ENCODE results near the gene NUF2.
A peak's percentile ranks its signal among the peaks of the same experiment; 100 is the strongest.
"Not testable (repeated sequence)": the region's sequence is repeated elsewhere in the genome, so short reads cannot be mapped to it uniquely, and the experiment has no call there.

NUF2 gene

DNA sequence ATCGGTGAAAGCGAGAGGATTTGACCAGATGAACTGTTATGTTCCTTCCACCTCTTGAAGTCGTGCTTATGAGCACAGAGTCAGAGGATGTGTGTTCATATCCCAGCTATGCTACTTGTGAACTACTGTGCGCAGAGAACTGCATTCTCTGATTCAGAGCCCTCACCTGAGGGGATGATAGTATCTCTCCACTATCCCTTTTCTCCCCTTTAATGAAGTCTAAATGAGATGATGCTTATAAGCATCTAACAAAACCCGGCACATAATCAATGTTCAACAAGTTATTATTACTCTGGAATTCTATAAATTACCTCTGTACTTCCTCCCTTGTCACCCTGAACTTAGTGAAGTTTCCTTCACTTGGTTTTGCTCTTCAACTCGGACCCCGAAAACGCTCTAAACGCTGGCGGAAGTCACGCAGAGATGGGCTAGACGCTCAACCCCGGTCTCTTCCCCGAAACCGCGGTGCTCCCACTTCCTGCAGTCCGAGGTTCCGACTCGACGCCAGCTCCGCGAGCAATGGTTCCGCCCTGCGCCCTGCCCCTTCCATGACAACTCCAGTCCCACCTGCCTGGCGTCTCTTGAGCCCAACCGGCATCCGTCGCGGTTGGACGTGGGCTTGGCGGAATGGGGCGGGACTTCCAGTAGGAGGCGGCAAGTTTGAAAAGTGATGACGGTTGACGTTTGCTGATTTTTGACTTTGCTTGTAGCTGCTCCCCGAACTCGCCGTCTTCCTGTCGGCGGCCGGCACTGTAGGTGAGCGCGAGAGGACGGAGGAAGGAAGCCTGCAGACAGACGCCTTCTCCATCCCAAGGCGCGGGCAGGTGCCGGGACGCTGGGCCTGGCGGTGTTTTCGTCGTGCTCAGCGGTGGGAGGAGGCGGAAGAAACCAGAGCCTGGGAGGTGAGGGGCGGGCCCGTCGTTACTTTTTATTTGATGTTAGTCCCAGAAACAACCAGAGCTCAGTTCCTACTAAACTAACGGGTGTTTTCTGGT, at the start of gene NUF2:
Gene NUF2 (plus strand): TSS at position 644 of the 995 bp plus-strand sequence. CDS start 4,098 bp downstream, outside the sequence.
- no peaks in the 10 kb centered on the region for H3K27me3 ChIP-seq (ENCODE audit: control insufficient read depth, insufficient read depth, low read length)
- H3K4me3 ChIP-seq (ENCODE audit: low read length), result peak within 1 kb of the TSS; percentile 87
- peaks cover 10% of the 10 kb centered on the region for H3K4me1 ChIP-seq (ENCODE audit: control insufficient read depth, insufficient read depth, low read length)
- H3K9ac ChIP-seq (ENCODE audit: low read length), result peak within 1 kb of the TSS; percentile 64
- no peaks in the 10 kb centered on the region for H3K36me3 ChIP-seq (ENCODE audit: control insufficient read depth, insufficient read depth, low read length)
- peak within 1 kb of the TSS; percentile 84 for H3K27ac ChIP-seq (ENCODE audit: low read depth, low read length)

DNA sequence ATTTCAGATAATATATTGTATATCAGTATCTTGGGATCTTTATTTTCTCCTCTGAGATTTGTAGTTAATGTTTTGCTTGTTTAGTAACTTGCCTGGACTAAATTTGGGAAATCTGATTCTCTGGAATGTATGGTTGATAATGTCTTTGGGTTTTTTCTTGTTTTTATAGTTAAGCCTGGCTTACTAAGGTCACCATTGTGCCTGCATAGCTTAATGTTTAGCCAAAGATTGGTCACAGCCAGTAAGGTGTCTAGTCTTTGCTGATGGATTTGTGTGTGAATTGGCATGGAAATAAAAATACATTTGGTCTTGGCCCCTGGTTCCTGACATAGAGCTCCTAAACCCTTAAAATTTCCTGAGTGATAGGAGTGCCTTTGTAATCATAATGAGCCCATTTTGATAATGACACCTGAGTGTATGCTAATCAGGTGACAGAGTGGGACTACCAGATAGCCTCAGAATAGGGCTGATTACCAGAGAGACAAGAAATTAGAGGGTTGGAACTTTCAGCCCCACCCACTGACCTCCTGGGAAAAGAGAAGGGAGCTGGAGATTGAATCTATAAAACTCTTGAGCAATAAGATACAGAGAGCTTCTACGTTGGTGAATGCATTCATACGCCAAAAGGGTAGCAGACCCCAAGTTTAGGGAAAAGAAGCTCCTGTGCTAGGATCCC, 47.9 kb upstream of the NUF2 start:
- H3K9ac ChIP-seq (ENCODE audit: low read length), result no peak overlapping the region
- no peak overlapping the region for H3K4me3 ChIP-seq (ENCODE audit: low read length)
- H3K36me3 ChIP-seq (ENCODE audit: control insufficient read depth, insufficient read depth, low read length), result no peaks in the 10 kb centered on the region
- no peak overlapping the region for H3K27ac ChIP-seq (ENCODE audit: low read depth, low read length)
- H3K27me3 ChIP-seq (ENCODE audit: control insufficient read depth, insufficient read depth, low read length), result no peaks in the 10 kb centered on the region
- no peaks in the 10 kb centered on the region for H3K4me1 ChIP-seq (ENCODE audit: control insufficient read depth, insufficient read depth, low read length)

DNA sequence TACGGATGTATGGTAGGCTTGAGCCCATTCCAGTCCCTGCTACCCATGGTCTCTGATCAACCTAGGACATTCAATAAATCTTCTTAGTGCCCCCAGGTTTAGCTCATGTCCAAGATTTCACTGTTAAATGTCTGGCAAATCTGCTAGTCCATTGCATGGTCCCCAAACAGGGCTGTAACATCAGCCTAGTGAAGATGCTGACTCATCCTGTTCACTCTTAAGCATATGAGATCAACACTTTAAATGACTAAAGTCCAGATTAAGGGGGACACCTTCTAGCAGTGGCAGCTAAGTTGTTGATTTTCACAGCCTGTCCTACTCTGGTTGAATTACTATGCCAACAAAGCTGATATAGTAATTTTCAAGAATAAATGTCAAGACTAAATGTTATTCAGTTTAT, 46.5 kb upstream of the NUF2 start:
- Histone ChIP-seq H3K36me3 (ENCODE audit: control insufficient read depth, insufficient read depth, low read length) (no peaks in the 10 kb centered on the region), H3K4me1 (ENCODE audit: control insufficient read depth, insufficient read depth, low read length) (no peaks in the 10 kb centered on the region), H3K27ac (ENCODE audit: low read depth, low read length) (no peak overlapping the region), H3K4me3 (ENCODE audit: low read length) (no peak overlapping the region), H3K9ac (ENCODE audit: low read length) (no peak overlapping the region), H3K27me3 (ENCODE audit: control insufficient read depth, insufficient read depth, low read length) (no peaks in the 10 kb centered on the region)

DNA sequence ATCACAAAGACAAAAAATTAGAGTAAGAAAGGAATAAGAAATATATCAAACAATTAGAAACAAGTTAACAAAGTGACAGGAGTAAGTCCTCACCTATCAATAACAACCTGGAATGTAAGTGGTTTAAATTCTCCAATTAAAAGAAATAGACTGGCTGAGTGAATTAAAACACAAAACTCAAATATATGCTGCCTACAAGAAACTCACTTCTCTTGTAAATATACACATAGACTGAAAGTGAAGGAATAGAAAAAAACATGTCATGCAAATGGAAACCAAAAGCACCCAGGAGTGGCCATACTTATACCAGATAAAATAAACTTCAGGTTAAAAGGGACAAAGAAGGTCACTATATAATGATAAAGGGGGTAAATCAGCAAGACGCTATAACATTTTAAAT, 43.2 kb upstream of the NUF2 start:
- H3K4me1 ChIP-seq (ENCODE audit: control insufficient read depth, insufficient read depth, low read length), result no peaks in the 10 kb centered on the region
- H3K27me3 ChIP-seq (ENCODE audit: control insufficient read depth, insufficient read depth, low read length), result no peaks in the 10 kb centered on the region
- H3K9ac ChIP-seq (ENCODE audit: low read length), result no peak overlapping the region
- no peak overlapping the region for H3K27ac ChIP-seq (ENCODE audit: low read depth, low read length)
- H3K4me3 ChIP-seq (ENCODE audit: low read length), result no peak overlapping the region
- no peaks in the 10 kb centered on the region for H3K36me3 ChIP-seq (ENCODE audit: control insufficient read depth, insufficient read depth, low read length)

DNA sequence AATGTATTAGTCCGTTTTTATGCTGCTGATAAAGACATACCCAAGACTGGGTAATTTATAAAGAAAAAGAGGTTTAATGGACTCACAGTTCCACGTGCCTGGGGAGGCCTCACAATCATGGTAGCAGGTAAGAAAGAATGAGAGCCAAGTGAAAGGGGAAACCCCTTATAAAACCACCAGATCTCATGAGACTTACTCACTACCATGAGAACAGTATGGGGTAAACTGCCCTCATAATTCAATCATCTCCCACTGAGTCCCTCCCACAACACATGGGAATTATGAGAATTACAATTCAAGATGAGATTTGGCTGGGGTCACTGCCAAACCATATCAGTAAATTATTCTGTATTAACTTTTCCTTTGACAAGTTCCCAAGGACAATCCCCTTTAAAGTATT, 36.9 kb upstream of the NUF2 start:
- H3K4me1 ChIP-seq (ENCODE audit: control insufficient read depth, insufficient read depth, low read length), result not testable (repeated sequence)

DNA sequence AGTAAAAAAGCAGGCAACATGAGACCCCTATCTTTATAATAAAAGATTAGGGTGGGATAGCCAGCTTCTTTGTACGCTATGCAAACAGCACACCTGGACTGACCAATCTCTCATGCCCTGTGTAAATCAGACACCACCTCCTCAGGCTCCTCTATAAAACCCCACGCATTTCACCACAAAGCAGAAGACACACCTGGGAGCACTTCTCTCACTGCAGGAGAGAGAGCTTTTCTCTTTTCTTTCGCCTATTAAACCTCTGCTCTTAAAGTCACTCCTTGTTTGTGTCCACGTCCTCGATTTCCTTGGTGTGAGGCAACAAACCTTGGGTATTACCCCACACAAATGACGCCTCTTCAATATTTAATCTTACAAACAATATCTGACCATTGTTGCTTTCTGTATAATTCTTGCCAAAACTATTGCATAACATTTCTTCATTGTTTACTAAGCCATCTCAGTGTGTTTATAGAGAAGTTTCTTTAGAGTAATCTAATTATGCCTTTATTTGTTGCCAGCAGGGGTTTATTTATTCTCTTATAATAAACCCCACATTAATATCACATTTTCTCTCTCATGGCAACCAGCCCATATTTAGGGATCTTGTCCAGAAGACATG, 31.6 kb upstream of the NUF2 start:
- Histone ChIP-seq H3K36me3 (ENCODE audit: control insufficient read depth, insufficient read depth, low read length) (no peaks in the 10 kb centered on the region), H3K4me1 (ENCODE audit: control insufficient read depth, insufficient read depth, low read length) (no peaks in the 10 kb centered on the region), H3K27ac (ENCODE audit: low read depth, low read length) (no peak overlapping the region), H3K27me3 (ENCODE audit: control insufficient read depth, insufficient read depth, low read length) (no peaks in the 10 kb centered on the region), H3K9ac (ENCODE audit: low read length) (no peak overlapping the region), H3K4me3 (ENCODE audit: low read length) (no peak overlapping the region)

More for the DNA sequence above, 36.9 kb upstream of the NUF2 start:
- not testable (repeated sequence) for H3K4me3 ChIP-seq (ENCODE audit: low read length); H3K9ac ChIP-seq (ENCODE audit: low read length); H3K27ac ChIP-seq (ENCODE audit: low read depth, low read length); H3K27me3 ChIP-seq (ENCODE audit: control insufficient read depth, insufficient read depth, low read length); H3K36me3 ChIP-seq (ENCODE audit: control insufficient read depth, insufficient read depth, low read length)

DNA sequence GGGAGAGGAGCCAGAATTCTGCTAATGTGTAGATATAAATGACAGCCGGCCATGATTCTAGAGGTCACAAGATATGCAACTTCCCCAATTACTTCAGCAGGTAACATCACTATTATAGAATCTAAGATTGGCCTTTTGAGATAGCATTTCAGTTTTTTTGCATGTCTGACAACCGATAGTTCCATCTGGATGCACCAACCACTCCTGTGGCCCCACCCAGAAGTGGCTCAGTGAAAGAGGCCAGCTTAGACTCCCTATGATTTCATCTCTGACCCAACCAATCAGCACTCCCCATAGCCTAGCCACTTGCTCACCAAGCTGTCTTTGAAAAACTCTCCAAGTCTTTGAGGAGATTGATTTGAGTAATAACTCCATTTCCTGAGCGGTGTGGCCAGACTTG, 30.3 kb upstream of the NUF2 start:
- Histone ChIP-seq H3K4me1 (ENCODE audit: control insufficient read depth, insufficient read depth, low read length) (no peaks in the 10 kb centered on the region), H3K4me3 (ENCODE audit: low read length) (no peak overlapping the region), H3K27ac (ENCODE audit: low read depth, low read length) (no peak overlapping the region), H3K36me3 (ENCODE audit: control insufficient read depth, insufficient read depth, low read length) (no peaks in the 10 kb centered on the region), H3K27me3 (ENCODE audit: control insufficient read depth, insufficient read depth, low read length) (no peaks in the 10 kb centered on the region), H3K9ac (ENCODE audit: low read length) (no peak overlapping the region)

DNA sequence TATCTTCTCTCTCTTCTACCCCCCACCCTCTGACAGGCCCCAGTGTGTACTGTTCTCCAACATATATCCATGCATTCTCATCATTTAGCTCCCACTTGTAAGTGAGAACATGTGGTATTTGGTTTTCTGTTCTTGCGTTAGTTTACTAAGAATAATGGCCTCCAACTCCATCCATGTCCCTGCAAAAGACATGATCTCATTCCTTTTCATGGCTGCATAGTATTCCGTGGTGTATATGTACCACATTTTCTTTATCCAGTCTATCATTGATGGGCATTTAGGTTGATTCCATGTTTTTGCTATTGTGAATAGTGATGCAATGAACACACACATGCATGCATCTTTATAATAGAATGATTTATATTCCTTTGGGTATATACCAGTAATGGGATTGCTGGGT, 29.6 kb upstream of the NUF2 start:
- H3K27me3 ChIP-seq (ENCODE audit: control insufficient read depth, insufficient read depth, low read length); H3K4me3 ChIP-seq (ENCODE audit: low read length); H3K9ac ChIP-seq (ENCODE audit: low read length); H3K27ac ChIP-seq (ENCODE audit: low read depth, low read length); H3K4me1 ChIP-seq (ENCODE audit: control insufficient read depth, insufficient read depth, low read length); H3K36me3 ChIP-seq (ENCODE audit: control insufficient read depth, insufficient read depth, low read length): not testable (repeated sequence)

DNA sequence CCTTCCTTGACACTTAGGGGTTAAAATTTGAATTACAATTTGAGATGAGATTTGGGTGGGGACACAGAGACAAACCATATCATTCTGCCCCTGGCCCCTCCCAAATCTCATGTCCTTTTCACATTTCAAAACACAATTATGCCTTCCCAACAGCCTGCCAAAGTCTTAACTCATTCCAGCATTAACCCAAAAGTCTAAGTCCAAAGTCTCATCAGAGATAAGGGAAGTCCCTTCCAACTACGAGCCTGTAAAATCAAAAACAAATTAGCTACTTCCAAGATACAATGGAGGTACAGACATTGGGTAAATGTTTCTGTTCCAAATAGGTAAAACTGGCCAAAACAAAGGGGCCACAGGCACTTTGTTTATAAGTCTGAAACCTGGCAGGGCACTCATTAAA, 28.3 kb upstream of the NUF2 start:
- H3K27me3 ChIP-seq (ENCODE audit: control insufficient read depth, insufficient read depth, low read length); H3K9ac ChIP-seq (ENCODE audit: low read length); H3K4me3 ChIP-seq (ENCODE audit: low read length); H3K36me3 ChIP-seq (ENCODE audit: control insufficient read depth, insufficient read depth, low read length); H3K4me1 ChIP-seq (ENCODE audit: control insufficient read depth, insufficient read depth, low read length); H3K27ac ChIP-seq (ENCODE audit: low read depth, low read length): not testable (repeated sequence)

DNA sequence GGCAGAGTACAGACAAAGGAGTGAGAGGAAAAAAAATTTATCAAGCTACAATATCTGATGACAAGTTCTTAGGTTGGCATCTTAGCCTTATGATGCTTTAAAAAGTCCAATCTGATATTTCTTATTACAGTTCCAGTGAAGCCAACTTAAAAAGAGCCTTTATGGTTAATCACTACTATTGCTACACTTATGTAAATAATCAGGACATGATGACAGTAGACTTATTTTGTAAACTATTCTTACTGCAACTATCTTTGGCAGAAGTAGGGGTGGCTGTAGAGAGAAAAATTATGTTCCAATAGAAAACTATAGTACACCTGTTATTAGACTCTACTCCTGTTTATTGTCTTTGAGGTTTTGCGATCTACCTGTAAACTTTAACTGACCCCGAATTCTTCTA, 25.8 kb upstream of the NUF2 start:
- Histone ChIP-seq H3K9ac (ENCODE audit: low read length) (no peak overlapping the region), H3K4me1 (ENCODE audit: control insufficient read depth, insufficient read depth, low read length) (no peaks in the 10 kb centered on the region), H3K27me3 (ENCODE audit: control insufficient read depth, insufficient read depth, low read length) (no peaks in the 10 kb centered on the region), H3K27ac (ENCODE audit: low read depth, low read length) (no peak overlapping the region), H3K4me3 (ENCODE audit: low read length) (no peak overlapping the region), H3K36me3 (ENCODE audit: control insufficient read depth, insufficient read depth, low read length) (no peaks in the 10 kb centered on the region)

DNA sequence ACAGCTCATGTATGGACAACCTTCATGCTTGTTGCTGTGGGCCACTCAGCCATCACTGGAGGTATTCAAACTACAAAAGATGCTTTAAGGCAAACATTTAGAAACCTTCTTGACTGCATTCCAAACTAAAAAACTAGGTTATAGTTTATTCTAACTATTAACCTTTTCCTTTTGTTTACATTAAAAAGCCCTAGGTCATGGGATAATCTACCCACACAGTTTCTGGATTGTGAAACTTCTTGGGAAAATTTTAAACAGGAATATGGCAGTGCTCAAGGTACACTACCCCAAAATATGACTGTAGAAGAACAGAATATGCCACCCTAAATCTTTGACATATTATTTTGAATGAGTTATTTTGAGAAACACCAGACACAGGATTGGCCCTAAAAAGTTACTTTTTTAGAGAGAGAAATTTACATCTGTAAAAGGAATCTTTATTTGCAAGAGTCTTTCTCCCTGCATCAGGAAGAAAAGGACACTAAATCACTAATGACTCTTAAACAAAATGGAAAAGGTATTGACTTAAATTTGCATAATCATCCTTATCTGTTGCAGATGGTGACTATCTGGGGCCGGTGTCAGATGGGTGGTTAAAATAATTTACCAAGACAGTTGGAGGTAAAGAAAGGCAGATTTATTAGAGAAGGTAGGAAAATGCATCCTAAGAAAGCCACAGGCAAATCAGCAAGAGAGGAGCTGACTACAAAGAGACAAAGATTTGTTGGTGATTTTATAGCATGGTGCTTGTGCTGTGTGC, 25.1 kb upstream of the NUF2 start:
- Histone ChIP-seq H3K9ac (ENCODE audit: low read length) (no peak overlapping the region), H3K27me3 (ENCODE audit: control insufficient read depth, insufficient read depth, low read length) (no peaks in the 10 kb centered on the region), H3K4me3 (ENCODE audit: low read length) (no peak overlapping the region), H3K36me3 (ENCODE audit: control insufficient read depth, insufficient read depth, low read length) (no peaks in the 10 kb centered on the region), H3K27ac (ENCODE audit: low read depth, low read length) (no peak overlapping the region), H3K4me1 (ENCODE audit: control insufficient read depth, insufficient read depth, low read length) (no peaks in the 10 kb centered on the region)

DNA sequence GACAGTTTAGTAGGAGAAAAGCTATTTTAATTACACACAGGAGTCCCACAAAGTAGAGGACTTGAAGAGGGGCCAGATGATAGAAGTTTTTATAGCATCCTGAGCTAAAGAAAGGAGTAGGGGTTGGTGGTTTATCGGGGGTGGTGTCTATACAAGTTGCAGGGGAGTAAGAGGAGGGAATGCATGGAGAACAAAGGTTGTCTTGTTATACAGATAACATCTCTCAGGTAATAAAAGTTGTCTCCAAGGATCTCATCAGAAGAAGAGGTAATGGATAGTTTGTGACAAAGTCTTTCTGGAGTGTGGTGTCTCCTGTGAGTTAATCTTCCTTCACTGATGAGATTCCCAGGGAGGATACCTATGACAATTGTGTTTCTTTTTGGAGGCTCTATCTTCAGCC, 23.4 kb upstream of the NUF2 start:
- Histone ChIP-seq H3K27ac (ENCODE audit: low read depth, low read length) (no peak overlapping the region), H3K27me3 (ENCODE audit: control insufficient read depth, insufficient read depth, low read length) (no peaks in the 10 kb centered on the region), H3K9ac (ENCODE audit: low read length) (no peak overlapping the region), H3K4me1 (ENCODE audit: control insufficient read depth, insufficient read depth, low read length) (no peaks in the 10 kb centered on the region), H3K36me3 (ENCODE audit: control insufficient read depth, insufficient read depth, low read length) (no peaks in the 10 kb centered on the region), H3K4me3 (ENCODE audit: low read length) (no peak overlapping the region)
